Activated CD4-positive, CD25-positive, alpha-beta regulatory T cell (primary cell): ENCODE results near the gene ZNF652.
"Not testable (repeated sequence)": the region's sequence is repeated elsewhere in the genome, so short reads cannot be mapped to it uniquely, and the experiment has no call there.

Experiments
- DNase-seq, 4 experiments: peaks; one replicate each; lab custom pipeline; 2025; lab: John Stamatoyannopoulos, UW

Gene ZNF652

GRCh38 chr17:49361902-49362722, at the start of gene ZNF652:
TSS of gene ZNF652 (minus strand) at chr17:49362250. CDS start at chr17:49317725, 44,525 bp downstream.
- peak; percentile 71 to 94 (median 83) for DNase-seq

- DNase-seq: no peak
Measured at GRCh38 chr17:49409066-49409465, 47.0 kb upstream of the ZNF652 start.

- DNase-seq: peak; percentile 61 to 78 (median 64)
Measured at GRCh38 chr17:49407981-49408501, 46.0 kb upstream of the ZNF652 start.

GRCh38 chr17:49407086-49407485, 45.0 kb upstream of the ZNF652 start:
- no peak for DNase-seq

- no peak for DNase-seq
Measured at GRCh38 chr17:49406421-49407061, 44.5 kb upstream of the ZNF652 start.

GRCh38 chr17:49404906-49405305, 42.9 kb upstream of the ZNF652 start:
- no peak for DNase-seq

- no peak for DNase-seq
Measured at GRCh38 chr17:49404361-49404760, 42.3 kb upstream of the ZNF652 start.

- no peak for DNase-seq
Measured at GRCh38 chr17:49403514-49404289, 41.7 kb upstream of the ZNF652 start.

GRCh38 chr17:49402706-49403105, 40.7 kb upstream of the ZNF652 start:
- no peak for DNase-seq

GRCh38 chr17:49401971-49402611, 40.0 kb upstream of the ZNF652 start:
- no peak for DNase-seq

GRCh38 chr17:49399995-49400394, 37.9 kb upstream of the ZNF652 start:
- DNase-seq: no peak

- DNase-seq: no peak
Measured at GRCh38 chr17:49397586-49397985, 35.5 kb upstream of the ZNF652 start.

GRCh38 chr17:49393491-49394255, 31.6 kb upstream of the ZNF652 start:
- DNase-seq: no peak

- no peak for DNase-seq
Measured at GRCh38 chr17:49390548-49391324, 28.7 kb upstream of the ZNF652 start.

GRCh38 chr17:49389514-49390347, 27.7 kb upstream of the ZNF652 start:
- not testable (repeated sequence) for DNase-seq

GRCh38 chr17:49388692-49389513, 26.9 kb upstream of the ZNF652 start:
- DNase-seq: no peak

GRCh38 chr17:49388290-49388640, 26.2 kb upstream of the ZNF652 start:
- DNase-seq: no peak

- DNase-seq: no peak
Measured at GRCh38 chr17:49387498-49388289, 25.6 kb upstream of the ZNF652 start.
